ENCODE measurements around the gene C3orf49.

Gene C3orf49

DNA sequence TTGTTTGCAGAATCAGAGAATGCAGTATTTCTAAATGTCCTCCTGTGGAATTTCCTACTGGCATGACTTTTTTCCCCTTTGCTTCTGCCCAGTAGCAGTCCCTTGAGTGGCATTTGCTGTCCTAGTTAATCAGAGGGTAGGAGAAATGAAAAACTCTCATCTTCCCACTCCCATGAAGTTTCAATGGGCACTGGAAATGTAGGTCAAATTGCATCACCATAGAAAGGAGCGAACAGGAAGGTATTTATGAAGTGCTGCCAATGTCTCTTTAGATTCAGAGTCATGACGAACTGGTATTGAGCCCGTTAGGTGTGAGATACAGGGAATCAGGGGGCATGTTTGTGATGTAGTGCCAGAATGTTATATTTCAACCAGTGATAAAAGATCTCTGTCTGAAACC lies 67.8 kb downstream of the C3orf49 start:
- DNase-seq (ENCODE audit: low spot score), result no peak

DNA sequence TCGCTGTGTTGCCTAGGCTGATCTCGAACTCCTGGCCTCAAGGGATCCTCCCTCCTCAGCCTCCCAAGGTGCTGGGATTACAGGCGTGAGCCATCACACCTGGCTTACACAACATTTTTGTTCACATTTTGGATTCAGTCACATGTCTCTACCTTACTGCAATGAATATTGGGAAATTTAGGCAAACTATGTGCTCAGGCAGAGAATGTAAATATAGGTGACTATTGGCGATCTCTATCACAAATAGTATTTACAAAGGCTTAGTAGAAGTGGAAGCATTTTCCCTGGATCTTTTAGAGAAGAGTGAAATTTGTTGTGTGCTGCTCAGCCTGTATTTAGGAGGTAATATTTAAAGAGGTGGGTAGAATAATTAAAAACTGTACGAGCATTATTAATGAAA lies 72.4 kb downstream of the C3orf49 start:
- no peak for DNase-seq (ENCODE audit: low spot score)

DNA sequence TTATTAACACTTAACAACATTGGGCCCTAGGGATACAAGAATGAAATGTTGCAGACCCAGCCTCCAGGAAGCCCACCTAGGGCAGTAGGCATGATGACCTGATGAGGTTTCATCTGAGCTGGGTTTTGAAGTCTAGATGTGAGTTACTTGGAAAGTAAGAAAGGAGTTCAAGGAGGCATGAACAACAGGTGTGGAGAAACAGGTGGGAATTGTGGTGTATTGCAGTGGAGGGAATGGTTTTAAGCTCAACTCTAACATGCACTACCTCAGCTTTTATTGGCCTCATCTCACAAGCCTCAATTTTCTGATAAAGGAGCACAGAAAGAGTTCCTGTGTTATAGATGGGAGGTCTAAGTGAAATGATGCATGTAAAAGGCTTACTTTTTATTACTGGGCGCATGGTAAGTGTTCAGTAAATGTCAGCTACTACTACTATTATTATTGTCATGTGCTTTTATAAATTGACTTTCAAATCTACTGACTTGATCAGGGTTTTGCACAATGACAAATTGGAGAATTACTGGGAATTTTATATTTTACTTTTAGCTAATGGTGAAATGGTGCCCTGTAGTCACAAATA lies 73.8 kb downstream of the C3orf49 start:
- no peak for DNase-seq (ENCODE audit: low spot score)

DNA sequence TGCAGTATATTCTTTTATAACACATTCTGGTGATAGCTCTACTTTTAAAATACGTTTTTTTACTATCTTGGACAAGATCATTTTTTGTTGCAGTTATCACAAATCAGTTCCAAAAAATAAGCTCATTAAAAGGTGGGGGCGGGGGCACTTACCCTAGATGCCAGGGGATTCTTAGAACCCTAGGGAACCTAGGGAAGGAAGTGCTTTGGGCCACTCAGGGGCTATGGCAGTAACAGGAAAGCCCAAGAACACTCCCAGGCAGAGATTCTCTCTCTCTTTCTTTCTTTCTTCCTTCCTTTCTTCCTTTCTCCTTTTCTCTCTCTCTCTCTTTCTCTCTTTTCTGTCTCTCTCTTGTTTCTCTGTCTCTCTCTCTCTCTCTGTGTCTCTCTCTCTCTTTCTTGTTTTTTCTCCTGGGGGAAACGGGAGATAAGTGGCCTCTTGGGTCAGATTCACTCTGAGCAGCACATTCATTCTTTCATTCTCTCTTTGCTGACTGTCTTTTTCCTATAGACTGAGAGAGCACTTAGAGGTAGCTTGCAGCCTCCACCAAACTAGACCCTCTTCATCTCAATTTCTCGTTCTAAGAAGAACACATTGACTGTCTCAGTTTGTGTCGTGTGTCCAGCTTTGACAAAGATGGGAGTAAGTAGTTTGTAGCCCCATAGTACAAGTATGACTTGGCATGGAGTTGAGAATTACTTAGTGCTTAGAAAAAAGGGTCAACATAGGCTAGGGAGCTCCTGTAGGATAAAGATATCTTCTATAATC lies 76.5 kb downstream of the C3orf49 start:
- DNase-seq (ENCODE audit: low spot score), result no peak

DNA sequence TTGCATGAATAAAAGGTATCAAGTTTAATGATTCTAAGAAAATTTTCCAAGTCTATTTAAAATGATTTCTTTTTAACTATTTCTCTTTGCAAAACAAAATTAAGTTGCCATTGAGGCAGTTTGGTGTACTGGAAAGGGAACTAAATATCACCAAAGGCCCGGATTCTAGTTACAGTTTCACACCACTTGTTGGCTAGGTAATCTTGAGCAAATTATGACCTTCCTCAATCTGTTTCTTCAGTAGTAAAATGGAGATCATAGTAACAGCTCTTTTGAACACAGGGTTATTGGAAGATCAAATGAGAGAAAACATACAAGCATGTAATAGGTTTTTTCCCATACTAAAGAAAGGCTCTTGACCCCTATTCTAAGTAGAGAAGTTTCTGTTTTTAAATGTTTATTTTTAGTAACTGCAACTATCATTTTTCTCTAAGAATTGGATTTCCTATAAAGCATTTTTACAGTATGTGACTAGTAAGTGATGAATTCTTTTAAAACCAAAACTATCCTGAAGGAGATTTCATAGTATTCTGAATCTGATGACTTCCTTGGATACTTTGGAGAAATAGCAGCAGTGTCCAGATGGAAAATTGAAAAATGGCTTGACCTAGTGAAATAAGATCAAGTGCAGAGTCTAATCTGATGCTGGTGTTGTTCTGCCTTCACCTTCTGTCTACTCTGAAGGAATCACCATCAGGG lies 77.4 kb downstream of the C3orf49 start:
- DNase-seq (ENCODE audit: low spot score), result no peak
